Measurements from ENCODE around the gene TBC1D8. TPM values are rescaled to one million over a fixed set of nuclear protein-coding genes. Genes with fewer than 3 reads are reported as not detected.
"Not testable (repeated sequence)": the region's sequence is repeated elsewhere in the genome, so short reads cannot be mapped to it uniquely, and the experiment has no call there.

The TBC1D8 gene
- total RNA-seq, 5 donors from 2014 or later (not counting 1 experiment from before 2014, with no cell fraction given) = 0.40 to 2.1 (median 2.0) TPM

DNA sequence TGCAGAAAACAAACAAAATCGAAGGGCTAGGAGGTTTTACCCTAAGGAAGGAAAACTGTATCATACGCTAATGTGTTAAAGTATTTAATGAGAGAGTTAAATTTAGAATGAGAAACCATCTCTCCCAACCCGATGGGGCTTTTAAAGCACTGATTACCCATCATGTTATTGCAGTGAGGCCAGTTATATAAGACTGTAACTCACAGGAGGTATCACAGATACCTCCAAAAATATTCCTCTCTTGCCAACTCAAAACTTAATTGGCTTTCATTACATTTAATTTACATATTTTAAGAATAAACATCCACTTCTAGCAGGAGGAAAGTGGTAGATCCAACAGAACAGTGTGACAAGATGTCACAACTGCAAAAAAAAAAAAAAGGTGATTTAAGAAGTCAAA, 92.8 kb downstream of the TBC1D8 start:
- ATAC-seq (replicated peaks in 1 of 4) (no peak), DNase-seq (no peak)
- CTCF ChIA-PET = no interaction called here
- peaks cover 0 to 10% of the 10 kb centered on the region in 2 experiments for H3K27me3 ChIP-seq (replicated peaks in 1 of 2; ENCODE audit: control insufficient read depth in 2 of 2, extremely low read depth in 1 of 2, insufficient read depth in 2 of 2, low read length in 1 of 2)
- no peak overlapping the region for H3K27ac ChIP-seq (ENCODE audit: low read length)
- peaks cover 0 to 5% of the 10 kb centered on the region in 2 donors for H3K27me3 Mint-ChIP-seq
- no peaks in the 10 kb centered on the region for H3K4me1 Mint-ChIP-seq
- WGBS (ENCODE audit: insufficient coverage) = no CpG with 5 or more reads among the region's 3 CpGs
- H3K36me3 ChIP-seq (ENCODE audit: control insufficient read depth in 2 of 2, extremely low read depth in 1 of 2, insufficient read depth in 1 of 2, low read length in 1 of 2) = no peaks in the 10 kb centered on the region
- H3K9me3 Mint-ChIP-seq = no peaks in the 10 kb centered on the region
- POLR2A ChIA-PET = no interaction called here
- no peak overlapping the region for H3K4me3 ChIP-seq (ENCODE audit: control insufficient read depth in 1 of 2, extremely low read depth in 1 of 2, low read length in 1 of 2)
- H3K36me3 Mint-ChIP-seq = no peaks in the 10 kb centered on the region
- H3K9me3 ChIP-seq = no peaks in the 10 kb centered on the region
- H3K4me3 Mint-ChIP-seq = no peak overlapping the region
- H3K4me1 ChIP-seq (ENCODE audit: control insufficient read depth in 1 of 2, extremely low read depth in 1 of 2, insufficient read depth in 2 of 2, low read length in 2 of 2) = no peaks in the 10 kb centered on the region
- H3K27ac Mint-ChIP-seq = no peak overlapping the region

GRCh38 chr2:101057051-101057933, 93.9 kb downstream of the TBC1D8 start:
- H3K9me3 Mint-ChIP-seq = no peaks in the 10 kb centered on the region
- no peak overlapping the region for H3K4me3 ChIP-seq (ENCODE audit: control insufficient read depth in 1 of 2, extremely low read depth in 1 of 2, low read length in 1 of 2)
- H3K4me1 Mint-ChIP-seq = no peaks in the 10 kb centered on the region
- no peak overlapping the region for H3K27ac ChIP-seq (ENCODE audit: low read length)
- POLR2A ChIA-PET = interaction anchor here in 1 of 2 donors (0.6 kb wide), 1 partner anchor 190 kb away, joined by 4 read pairs; no protein-coding TSS in a partner anchor
- no peaks in the 10 kb centered on the region for H3K36me3 ChIP-seq (ENCODE audit: control insufficient read depth in 2 of 2, extremely low read depth in 1 of 2, insufficient read depth in 1 of 2, low read length in 1 of 2)
- peaks cover 0 to 10% of the 10 kb centered on the region in 2 experiments for H3K27me3 ChIP-seq (replicated peaks in 1 of 2; ENCODE audit: control insufficient read depth in 2 of 2, extremely low read depth in 1 of 2, insufficient read depth in 2 of 2, low read length in 1 of 2)
- no peaks in the 10 kb centered on the region for H3K36me3 Mint-ChIP-seq
- no peak overlapping the region for H3K4me3 Mint-ChIP-seq
- peaks cover 0 to 5% of the 10 kb centered on the region in 2 donors for H3K27me3 Mint-ChIP-seq
- ATAC-seq (replicated peaks in 1 of 4) = no peak
- H3K27ac Mint-ChIP-seq = no peak overlapping the region
- DNase-seq = no peak
- H3K4me1 ChIP-seq (ENCODE audit: control insufficient read depth in 1 of 2, extremely low read depth in 1 of 2, insufficient read depth in 2 of 2, low read length in 2 of 2) = no peaks in the 10 kb centered on the region
- H3K9me3 ChIP-seq = no peaks in the 10 kb centered on the region
- 66% methylated on average over 3 of the region's 5 CpGs for WGBS (ENCODE audit: insufficient coverage)
- CTCF ChIA-PET = no interaction called here

DNA sequence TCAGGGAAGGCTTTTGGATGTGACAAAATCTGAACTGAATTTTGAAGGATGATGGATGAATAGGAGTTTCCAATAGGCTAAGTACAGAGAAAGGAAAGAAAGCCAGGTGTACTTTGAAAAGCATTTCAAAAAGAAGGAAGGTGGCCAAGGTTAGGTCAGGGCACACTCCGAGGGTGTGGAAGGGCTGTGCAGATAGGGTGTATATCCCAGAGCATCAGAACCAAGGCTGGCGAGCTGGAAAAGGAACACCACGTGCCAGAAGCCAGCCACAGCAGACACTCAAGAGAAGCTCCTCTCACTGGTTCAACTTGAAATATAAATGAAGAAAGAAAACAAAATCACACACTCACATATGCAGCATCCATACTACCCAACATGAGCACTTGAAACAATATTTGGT, 98.1 kb downstream of the TBC1D8 start:
- no peaks in the 10 kb centered on the region for H3K36me3 ChIP-seq (ENCODE audit: control insufficient read depth in 2 of 2, extremely low read depth in 1 of 2, insufficient read depth in 1 of 2, low read length in 1 of 2)
- H3K4me3 Mint-ChIP-seq = no peak overlapping the region
- no peaks in the 10 kb centered on the region for H3K27me3 Mint-ChIP-seq
- peaks cover 0 to 3% (median 0%) of the 10 kb centered on the region in 3 donors for H3K9me3 Mint-ChIP-seq
- H3K4me1 ChIP-seq (ENCODE audit: control insufficient read depth in 1 of 2, extremely low read depth in 1 of 2, insufficient read depth in 2 of 2, low read length in 2 of 2) = no peaks in the 10 kb centered on the region
- H3K27ac Mint-ChIP-seq = no peak overlapping the region
- DNase-seq (no peak), ATAC-seq (replicated peaks in 1 of 4) (no peak)
- no peak overlapping the region for H3K27ac ChIP-seq (ENCODE audit: low read length)
- H3K36me3 Mint-ChIP-seq = no peaks in the 10 kb centered on the region
- H3K4me3 ChIP-seq (ENCODE audit: control insufficient read depth in 1 of 2, extremely low read depth in 1 of 2, low read length in 1 of 2) = no peak overlapping the region
- no peaks in the 10 kb centered on the region for H3K4me1 Mint-ChIP-seq
- no CpG with 5 or more reads among the region's 3 CpGs for WGBS (ENCODE audit: insufficient coverage)
- H3K27me3 ChIP-seq (replicated peaks in 1 of 2; ENCODE audit: control insufficient read depth in 2 of 2, extremely low read depth in 1 of 2, insufficient read depth in 2 of 2, low read length in 1 of 2) = no peaks in the 10 kb centered on the region
- CTCF ChIA-PET = no interaction called here
- POLR2A ChIA-PET = interaction anchor here in 1 of 2 donors (0.6 kb wide), 1 partner anchor 10 kb away, joined by 3 read pairs; no protein-coding TSS in a partner anchor
- H3K9me3 ChIP-seq = no peaks in the 10 kb centered on the region

GRCh38 chr2:101052147-101052546, 99.0 kb downstream of the TBC1D8 start:
- POLR2A ChIA-PET = interaction anchor here in 1 of 2 donors (0.6 kb wide), 1 partner anchor 11 kb away, joined by 3 read pairs; no protein-coding TSS in a partner anchor
- H3K36me3 ChIP-seq (ENCODE audit: control insufficient read depth in 2 of 2, extremely low read depth in 1 of 2, insufficient read depth in 1 of 2, low read length in 1 of 2) = no peaks in the 10 kb centered on the region
- Mint-ChIP-seq H3K9me3 (peaks cover 0 to 3% (median 0%) of the 10 kb centered on the region in 3 donors), H3K4me1 (no peaks in the 10 kb centered on the region), H3K27ac (no peak overlapping the region), H3K4me3 (no peak overlapping the region), H3K36me3 (no peaks in the 10 kb centered on the region), H3K27me3 (no peaks in the 10 kb centered on the region)
- no peak for DNase-seq
- CTCF ChIA-PET = no interaction called here
- H3K9me3 ChIP-seq = no peaks in the 10 kb centered on the region
- H3K27ac ChIP-seq (ENCODE audit: low read length) = no peak overlapping the region
- no peak overlapping the region for H3K4me3 ChIP-seq (ENCODE audit: control insufficient read depth in 1 of 2, extremely low read depth in 1 of 2, low read length in 1 of 2)
- WGBS (ENCODE audit: insufficient coverage) = 86% methylated on average over 1 of the region's 5 CpGs
- H3K4me1 ChIP-seq (ENCODE audit: control insufficient read depth in 1 of 2, extremely low read depth in 1 of 2, insufficient read depth in 2 of 2, low read length in 2 of 2) = no peaks in the 10 kb centered on the region
- H3K27me3 ChIP-seq (replicated peaks in 1 of 2; ENCODE audit: control insufficient read depth in 2 of 2, extremely low read depth in 1 of 2, insufficient read depth in 2 of 2, low read length in 1 of 2) = no peaks in the 10 kb centered on the region
- no peak for ATAC-seq (replicated peaks in 1 of 4)

DNA sequence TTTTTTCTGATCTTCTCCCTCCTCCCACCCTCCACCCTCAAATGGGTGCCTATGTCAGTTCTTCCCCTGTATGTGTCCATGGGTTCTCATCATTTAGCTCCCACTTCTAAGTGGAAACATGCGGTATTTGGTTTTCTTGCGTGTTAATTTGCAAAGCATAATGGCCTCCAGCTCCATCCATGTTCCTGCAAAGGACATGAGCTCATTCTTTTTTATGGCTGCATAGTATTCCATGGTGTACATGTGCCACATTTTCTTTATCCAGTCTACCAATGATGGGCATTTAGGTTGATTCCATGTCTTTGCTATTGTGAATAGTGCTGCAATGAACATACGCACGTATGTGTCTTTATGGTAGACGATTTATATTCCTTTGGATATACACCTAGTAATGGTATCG, 100.3 kb downstream of the TBC1D8 start:
- CTCF ChIA-PET; H3K36me3 ChIP-seq (ENCODE audit: control insufficient read depth in 2 of 2, extremely low read depth in 1 of 2, insufficient read depth in 1 of 2, low read length in 1 of 2); H3K4me3 ChIP-seq (ENCODE audit: control insufficient read depth in 1 of 2, extremely low read depth in 1 of 2, low read length in 1 of 2); H3K27ac Mint-ChIP-seq; H3K27me3 ChIP-seq (replicated peaks in 1 of 2; ENCODE audit: control insufficient read depth in 2 of 2, extremely low read depth in 1 of 2, insufficient read depth in 2 of 2, low read length in 1 of 2); H3K4me1 Mint-ChIP-seq; DNase-seq; H3K9me3 ChIP-seq; ATAC-seq (replicated peaks in 1 of 4); H3K36me3 Mint-ChIP-seq; H3K9me3 Mint-ChIP-seq; H3K27me3 Mint-ChIP-seq; POLR2A ChIA-PET; H3K4me3 Mint-ChIP-seq; H3K27ac ChIP-seq (ENCODE audit: low read length); H3K4me1 ChIP-seq (ENCODE audit: control insufficient read depth in 1 of 2, extremely low read depth in 1 of 2, insufficient read depth in 2 of 2, low read length in 2 of 2): not testable (repeated sequence)
- WGBS (ENCODE audit: insufficient coverage) = 100% methylated on average over 1 of the region's 6 CpGs

GRCh38 chr2:101048756-101049155, 102.4 kb downstream of the TBC1D8 start:
- Histone ChIP-seq H3K9me3 (no peaks in the 10 kb centered on the region), H3K4me3 (ENCODE audit: control insufficient read depth in 1 of 2, extremely low read depth in 1 of 2, low read length in 1 of 2) (no peak overlapping the region), H3K4me1 (ENCODE audit: control insufficient read depth in 1 of 2, extremely low read depth in 1 of 2, insufficient read depth in 2 of 2, low read length in 2 of 2) (no peaks in the 10 kb centered on the region), H3K36me3 (ENCODE audit: control insufficient read depth in 2 of 2, extremely low read depth in 1 of 2, insufficient read depth in 1 of 2, low read length in 1 of 2) (no peaks in the 10 kb centered on the region), H3K27ac (ENCODE audit: low read length) (no peak overlapping the region), H3K27me3 (replicated peaks in 1 of 2; ENCODE audit: control insufficient read depth in 2 of 2, extremely low read depth in 1 of 2, insufficient read depth in 2 of 2, low read length in 1 of 2) (no peaks in the 10 kb centered on the region)
- Mint-ChIP-seq H3K27me3 (no peaks in the 10 kb centered on the region), H3K9me3 (peaks cover 0 to 3% (median 0%) of the 10 kb centered on the region in 3 donors), H3K4me3 (no peak overlapping the region), H3K36me3 (no peaks in the 10 kb centered on the region), H3K4me1 (no peaks in the 10 kb centered on the region), H3K27ac (no peak overlapping the region)
- no peak for ATAC-seq (replicated peaks in 1 of 4)
- ChIA-PET POLR2A (interaction anchor here in 1 of 2 donors (0.6 kb wide), 1 partner anchor 9 kb away, joined by 3 read pairs; no protein-coding TSS in a partner anchor), CTCF (no interaction called here)
- no CpG with 5 or more reads among the region's 3 CpGs for WGBS (ENCODE audit: insufficient coverage)
- DNase-seq = no peak

All from T-cell (primary cell).